Neural progenitor cell (in vitro differentiated cells): ENCODE data around the gene APOD.
"Not testable (repeated sequence)": the region's sequence is repeated elsewhere in the genome, so short reads cannot be mapped to it uniquely, and the experiment has no call there.

ENCODE experiments used
- CTCF ChIP-seq: fragments of 200-600 bp; sonication (generic); IDR thresholded peaks from 2 replicates; pipeline ENCODE4 v1.5.1; 2017; ENCODE audit warnings: antibody characterized with exemption, mild to moderate bottlenecking
- EZH2 ChIP-seq: fragments of 200-600 bp; sonication (generic); IDR thresholded peaks from 2 replicates; pipeline ENCODE4 v1.6.1; 2017; ENCODE audit warnings: antibody characterized with exemption, mild to moderate bottlenecking, moderate library complexity
- EZH2phosphoT487 ChIP-seq: fragments of 200-600 bp; sonication (generic); IDR thresholded peaks from 2 replicates; pipeline ENCODE4 v1.6.1; 2017; ENCODE audit warnings: antibody characterized with exemption

- not testable (repeated sequence) for TF ChIP-seq CTCF, EZH2, EZH2phosphoT487
These were observed 49.6 kb upstream of the APOD start for GRCh38 chr3:195633351-195633750.
